Measurements from ENCODE around the gene MRPS27. TPM values are rescaled to one million over a fixed set of nuclear protein-coding genes. Genes with fewer than 3 reads are reported as not detected.
A peak's percentile ranks its signal among the peaks of the same experiment; 100 is the strongest.

The MRPS27 gene
- total and polyA plus RNA-seq, 9 donors: 33.4 to 108 (median 57.9) TPM

DNA sequence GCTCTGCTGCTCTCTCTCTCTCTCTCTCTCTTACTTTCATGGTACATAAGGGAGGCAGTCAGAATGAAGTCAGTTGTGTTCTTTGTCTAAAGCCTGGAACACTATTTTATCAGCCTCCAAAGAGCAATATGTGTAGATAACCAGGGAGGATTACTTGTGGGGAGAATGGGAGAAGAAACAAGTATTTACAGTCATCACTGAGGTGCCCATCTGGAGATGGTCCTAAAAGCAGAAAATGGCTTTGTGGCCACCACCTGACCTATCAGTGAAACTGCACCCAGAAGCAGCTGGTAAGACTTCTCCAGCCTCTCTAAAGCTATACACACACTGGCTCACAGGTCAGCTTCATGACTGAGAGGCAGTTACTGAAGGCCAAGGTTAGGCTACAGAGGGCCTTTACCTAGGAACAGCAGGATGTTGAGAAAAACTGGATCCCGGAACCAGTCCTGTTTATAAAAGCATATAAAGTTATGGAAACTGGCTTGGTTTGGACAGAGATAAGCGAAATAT lies 75.1 kb downstream of the MRPS27 start:
- H3K9me3 ChIP-seq: no peaks in the 10 kb centered on the region
- TF ChIP-seq POLR2A (IDR thresholded peaks at IDR 0.05) (no peak), EP300 (IDR thresholded peaks at IDR 0.05) (no peak)
- TF ChIP-seq, protein P1, sequence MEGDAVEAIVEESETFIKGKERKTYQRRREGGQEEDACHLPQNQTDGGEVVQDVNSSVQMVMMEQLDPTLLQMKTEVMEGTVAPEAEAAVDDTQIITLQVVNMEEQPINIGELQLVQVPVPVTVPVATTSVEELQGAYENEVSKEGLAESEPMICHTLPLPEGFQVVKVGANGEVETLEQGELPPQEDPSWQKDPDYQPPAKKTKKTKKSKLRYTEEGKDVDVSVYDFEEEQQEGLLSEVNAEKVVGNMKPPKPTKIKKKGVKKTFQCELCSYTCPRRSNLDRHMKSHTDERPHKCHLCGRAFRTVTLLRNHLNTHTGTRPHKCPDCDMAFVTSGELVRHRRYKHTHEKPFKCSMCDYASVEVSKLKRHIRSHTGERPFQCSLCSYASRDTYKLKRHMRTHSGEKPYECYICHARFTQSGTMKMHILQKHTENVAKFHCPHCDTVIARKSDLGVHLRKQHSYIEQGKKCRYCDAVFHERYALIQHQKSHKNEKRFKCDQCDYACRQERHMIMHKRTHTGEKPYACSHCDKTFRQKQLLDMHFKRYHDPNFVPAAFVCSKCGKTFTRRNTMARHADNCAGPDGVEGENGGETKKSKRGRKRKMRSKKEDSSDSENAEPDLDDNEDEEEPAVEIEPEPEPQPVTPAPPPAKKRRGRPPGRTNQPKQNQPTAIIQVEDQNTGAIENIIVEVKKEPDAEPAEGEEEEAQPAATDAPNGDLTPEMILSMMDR (IDR thresholded peaks at IDR 0.05): no peak
- H3K27me3 ChIP-seq: no peaks in the 10 kb centered on the region
- H3K4me3 ChIP-seq: no peak overlapping the region
- no peaks in the 10 kb centered on the region for H3K36me3 ChIP-seq
- 7 to 12% (median 10%) methylated on average over 2 of the region's 2 CpGs for WGBS, 3 donors
- H3K4me1 ChIP-seq (ENCODE audit: insufficient read depth): peaks cover 10% of the 10 kb centered on the region
- intact Hi-C loops (cut with DNase I): no loop called here
- DNase-seq: peak in 2 of 5 donors; percentile 14 to 20
- H3K27ac ChIP-seq: peak overlapping the region; percentile 9 to 71

DNA sequence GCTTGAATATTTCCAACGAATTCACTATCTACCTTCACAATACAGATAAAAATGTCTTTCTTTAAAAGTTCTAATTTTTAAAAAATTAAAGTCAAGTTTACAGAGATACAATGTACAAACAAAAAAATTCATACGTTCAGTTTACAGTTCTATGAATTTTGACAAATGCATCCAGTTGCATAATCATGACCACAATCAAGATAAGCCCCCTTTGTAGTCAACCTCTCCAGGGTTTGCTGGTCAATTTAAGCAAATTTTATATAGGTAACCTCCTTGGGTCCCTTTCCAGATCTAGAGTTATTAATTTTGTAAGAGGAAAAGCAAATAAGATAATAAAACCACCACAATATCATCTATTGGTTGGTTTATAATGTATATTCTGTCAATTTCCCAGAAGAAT lies 76.3 kb downstream of the MRPS27 start:
- peaks cover 8% of the 10 kb centered on the region for H3K4me1 ChIP-seq (ENCODE audit: insufficient read depth)
- peak overlapping the region in 1 of 2 donors; percentile 71 for H3K27ac ChIP-seq
- H3K4me3 ChIP-seq: no peak overlapping the region
- H3K36me3 ChIP-seq: no peaks in the 10 kb centered on the region
- TF ChIP-seq POLR2A (IDR thresholded peaks at IDR 0.05) (no peak), EP300 (IDR thresholded peaks at IDR 0.05) (no peak)
- TF ChIP-seq, protein P1 (IDR thresholded peaks at IDR 0.05): no peak
- intact Hi-C loops (cut with DNase I): no loop called here
- WGBS, 3 donors: 73 to 78% (median 78%) methylated on average over 2 of the region's 2 CpGs
- no peaks in the 10 kb centered on the region for H3K9me3 ChIP-seq
- no peak for DNase-seq
- no peaks in the 10 kb centered on the region for H3K27me3 ChIP-seq

DNA sequence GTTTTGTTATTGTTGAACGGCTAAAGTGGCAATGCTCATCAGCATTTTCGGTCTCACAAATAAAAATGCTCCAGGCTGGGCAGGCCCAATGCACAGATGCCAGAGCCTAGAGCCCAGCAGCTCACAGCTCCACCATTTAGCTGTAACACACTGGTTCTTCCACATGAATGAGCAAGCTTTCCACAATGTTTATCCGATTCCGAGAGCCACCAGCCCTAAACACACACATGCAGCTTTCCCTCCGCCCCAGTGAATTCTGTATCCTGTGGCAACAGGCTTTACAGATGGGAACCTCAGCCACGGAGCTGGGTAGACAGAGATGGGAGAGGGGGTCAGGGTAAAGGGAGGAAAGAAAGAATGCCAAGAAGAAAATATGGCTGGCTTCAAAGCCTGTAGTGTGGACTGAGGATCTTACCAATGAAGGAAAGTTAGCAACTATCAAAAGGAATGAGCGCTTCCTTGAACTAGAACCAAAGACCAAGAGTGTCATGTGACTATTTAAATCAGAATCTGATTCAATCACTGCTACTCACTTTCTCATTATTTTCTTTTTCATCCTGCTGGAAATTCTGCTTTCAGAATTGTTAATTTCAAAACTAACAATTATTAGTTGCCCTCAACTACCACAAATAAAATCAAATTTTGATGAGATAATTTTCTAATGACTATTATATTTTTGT lies 77.1 kb downstream of the MRPS27 start:
- no peaks in the 10 kb centered on the region for H3K27me3 ChIP-seq
- WGBS, 3 donors: 93 to 94% (median 93%) methylated on average over 7 of the region's 7 CpGs

DNA sequence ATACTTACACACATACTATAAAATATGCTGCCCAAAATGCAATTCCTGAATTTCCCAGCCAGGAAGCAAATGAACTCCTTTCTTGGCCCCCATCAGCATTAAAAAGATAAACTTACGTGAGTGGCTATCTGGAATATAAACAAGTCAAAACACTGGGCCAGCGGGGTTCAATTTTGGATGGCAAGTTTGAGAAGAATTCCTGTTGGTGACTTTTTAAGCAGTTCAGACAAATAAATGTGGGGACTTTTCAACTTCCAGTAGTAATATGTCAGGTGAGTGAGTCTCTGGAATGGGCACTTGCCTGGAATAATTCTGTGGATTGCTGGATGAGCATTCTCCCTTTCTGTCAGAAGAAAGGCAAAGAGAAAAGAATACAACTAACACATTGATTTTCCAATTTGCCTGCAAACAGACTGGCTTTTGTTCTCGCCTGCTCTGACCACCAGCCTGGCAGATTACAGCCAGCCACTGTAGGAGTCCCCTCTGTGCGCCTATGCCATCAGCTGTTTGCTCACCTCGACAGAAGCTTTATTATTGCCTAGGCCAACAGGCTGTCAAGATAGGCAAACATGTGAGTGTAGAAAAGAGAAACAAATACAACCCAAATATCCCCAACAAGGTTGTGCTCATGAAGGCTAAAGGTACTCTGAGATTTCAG lies 78.6 kb downstream of the MRPS27 start:
- WGBS, 3 donors: 79 to 86% (median 85%) methylated on average over 5 of the region's 5 CpGs
- DNase-seq: no peak
- intact Hi-C loops (cut with DNase I): no loop called here
- Histone ChIP-seq H3K27ac (no peak overlapping the region), H3K27me3 (no peaks in the 10 kb centered on the region), H3K36me3 (no peaks in the 10 kb centered on the region), H3K4me3 (no peak overlapping the region), H3K9me3 (no peaks in the 10 kb centered on the region), H3K4me1 (ENCODE audit: insufficient read depth) (peaks cover 7% of the 10 kb centered on the region)
- TF ChIP-seq EP300 (IDR thresholded peaks at IDR 0.05) (no peak), POLR2A (IDR thresholded peaks at IDR 0.05) (no peak)
- TF ChIP-seq, protein P1 (IDR thresholded peaks at IDR 0.05): no peak

More for the DNA sequence above, 77.1 kb downstream of the MRPS27 start:
- no peak for DNase-seq
- intact Hi-C loops (cut with DNase I): no loop called here
- no peak overlapping the region for H3K27ac ChIP-seq
- no peaks in the 10 kb centered on the region for H3K36me3 ChIP-seq
- H3K4me3 ChIP-seq: no peak overlapping the region
- TF ChIP-seq EP300 (IDR thresholded peaks at IDR 0.05) (no peak), POLR2A (IDR thresholded peaks at IDR 0.05) (no peak)
- TF ChIP-seq, protein P1 (IDR thresholded peaks at IDR 0.05): no peak
- H3K9me3 ChIP-seq: no peaks in the 10 kb centered on the region
- peaks cover 7% of the 10 kb centered on the region for H3K4me1 ChIP-seq (ENCODE audit: insufficient read depth)
